ENCODE measurements around the gene PTPN23.

GRCh38 chr3:47370887-47371697 is 9.7 kb upstream of the PTPN23 start:
- TF ChIP-seq, protein P1, sequence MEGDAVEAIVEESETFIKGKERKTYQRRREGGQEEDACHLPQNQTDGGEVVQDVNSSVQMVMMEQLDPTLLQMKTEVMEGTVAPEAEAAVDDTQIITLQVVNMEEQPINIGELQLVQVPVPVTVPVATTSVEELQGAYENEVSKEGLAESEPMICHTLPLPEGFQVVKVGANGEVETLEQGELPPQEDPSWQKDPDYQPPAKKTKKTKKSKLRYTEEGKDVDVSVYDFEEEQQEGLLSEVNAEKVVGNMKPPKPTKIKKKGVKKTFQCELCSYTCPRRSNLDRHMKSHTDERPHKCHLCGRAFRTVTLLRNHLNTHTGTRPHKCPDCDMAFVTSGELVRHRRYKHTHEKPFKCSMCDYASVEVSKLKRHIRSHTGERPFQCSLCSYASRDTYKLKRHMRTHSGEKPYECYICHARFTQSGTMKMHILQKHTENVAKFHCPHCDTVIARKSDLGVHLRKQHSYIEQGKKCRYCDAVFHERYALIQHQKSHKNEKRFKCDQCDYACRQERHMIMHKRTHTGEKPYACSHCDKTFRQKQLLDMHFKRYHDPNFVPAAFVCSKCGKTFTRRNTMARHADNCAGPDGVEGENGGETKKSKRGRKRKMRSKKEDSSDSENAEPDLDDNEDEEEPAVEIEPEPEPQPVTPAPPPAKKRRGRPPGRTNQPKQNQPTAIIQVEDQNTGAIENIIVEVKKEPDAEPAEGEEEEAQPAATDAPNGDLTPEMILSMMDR (IDR thresholded peaks at IDR 0.05; ENCODE audit: poor library complexity): peak; percentile 68
- TF ChIP-seq EZH2phosphoT487 (IDR thresholded peaks at IDR 0.05; ENCODE audit: low read depth, severe bottlenecking, unreplicated experiment): no peak
